ENCODE data around the gene ASIP. TPM values are rescaled to one million over a fixed set of nuclear protein-coding genes. Genes with fewer than 3 reads are reported as not detected.

ASIP gene
- total and polyA plus RNA-seq, 4 donors = 0.39 to 0.62 TPM; not detected in 2

- Histone ChIP-seq H3K36me3 (ENCODE audit: control insufficient read depth in 4 of 4, insufficient read depth in 3 of 4, low read depth in 1 of 4, low read length in 3 of 4) (no peaks in the 10 kb centered on the region), H3K9me3 (ENCODE audit: control insufficient read depth in 4 of 4, low read length in 3 of 4) (no peaks in the 10 kb centered on the region), H3K27ac (ENCODE audit: low read depth in 1 of 2, low read length in 2 of 2) (no peak overlapping the region), H3K4me3 (ENCODE audit: low read depth in 1 of 3, low read length in 3 of 3) (no peak overlapping the region), H3K4me1 (ENCODE audit: control insufficient read depth in 4 of 4, insufficient read depth in 4 of 4, low read length in 3 of 4) (peaks cover 0 to 3% (median 3%) of the 10 kb centered on the region in 4 donors), H3K9ac (ENCODE audit: low read depth in 1 of 2, low read length in 2 of 2) (no peak overlapping the region), H3K27me3 (ENCODE audit: control insufficient read depth in 4 of 4, insufficient read depth in 4 of 4, low read length in 3 of 4) (no peaks in the 10 kb centered on the region)
- TF ChIP-seq EGR1 (IDR thresholded peaks at IDR 0.05; ENCODE audit: low read depth in 2 of 2) = no peak
- no peak for TF ChIP-seq HNF4A (conservative IDR thresholded peaks at IDR 0.05)
- TF ChIP-seq, protein P1, sequence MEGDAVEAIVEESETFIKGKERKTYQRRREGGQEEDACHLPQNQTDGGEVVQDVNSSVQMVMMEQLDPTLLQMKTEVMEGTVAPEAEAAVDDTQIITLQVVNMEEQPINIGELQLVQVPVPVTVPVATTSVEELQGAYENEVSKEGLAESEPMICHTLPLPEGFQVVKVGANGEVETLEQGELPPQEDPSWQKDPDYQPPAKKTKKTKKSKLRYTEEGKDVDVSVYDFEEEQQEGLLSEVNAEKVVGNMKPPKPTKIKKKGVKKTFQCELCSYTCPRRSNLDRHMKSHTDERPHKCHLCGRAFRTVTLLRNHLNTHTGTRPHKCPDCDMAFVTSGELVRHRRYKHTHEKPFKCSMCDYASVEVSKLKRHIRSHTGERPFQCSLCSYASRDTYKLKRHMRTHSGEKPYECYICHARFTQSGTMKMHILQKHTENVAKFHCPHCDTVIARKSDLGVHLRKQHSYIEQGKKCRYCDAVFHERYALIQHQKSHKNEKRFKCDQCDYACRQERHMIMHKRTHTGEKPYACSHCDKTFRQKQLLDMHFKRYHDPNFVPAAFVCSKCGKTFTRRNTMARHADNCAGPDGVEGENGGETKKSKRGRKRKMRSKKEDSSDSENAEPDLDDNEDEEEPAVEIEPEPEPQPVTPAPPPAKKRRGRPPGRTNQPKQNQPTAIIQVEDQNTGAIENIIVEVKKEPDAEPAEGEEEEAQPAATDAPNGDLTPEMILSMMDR (IDR thresholded peaks at IDR 0.05; ENCODE audit: low read depth, low read length, missing input control) = no peak
- no peak for TF ChIP-seq HNF4G (IDR thresholded peaks at IDR 0.05)
- TF ChIP-seq SP1 (IDR thresholded peaks at IDR 0.05) = no peak
- no peak for TF ChIP-seq RXRA (IDR thresholded peaks at IDR 0.05)
- no peak for TF ChIP-seq NR2F2 (IDR thresholded peaks at IDR 0.05)
- TF ChIP-seq JUND (IDR thresholded peaks at IDR 0.05) = no peak
- no peak for TF ChIP-seq YY1 (IDR thresholded peaks at IDR 0.05)
- TF ChIP-seq GABPA (IDR thresholded peaks at IDR 0.05 in 1 of 2, conservative IDR thresholded peaks at IDR 0.05 in 1 of 2) = no peak
- no peak for TF ChIP-seq FOXA1 (IDR thresholded peaks at IDR 0.05)
- TF ChIP-seq FOXA2 (IDR thresholded peaks at IDR 0.05) = no peak
- no peak for TF ChIP-seq REST (IDR thresholded peaks at IDR 0.05)
- no peak for TF ChIP-seq MAX (IDR thresholded peaks at IDR 0.05)
- no peak for TF ChIP-seq TAF1 (conservative IDR thresholded peaks at IDR 0.05)
- no peak for TF ChIP-seq RAD21 (IDR thresholded peaks at IDR 0.05)
- no peak for TF ChIP-seq ATF3 (IDR thresholded peaks at IDR 0.05)
- TF ChIP-seq, protein P2, sequence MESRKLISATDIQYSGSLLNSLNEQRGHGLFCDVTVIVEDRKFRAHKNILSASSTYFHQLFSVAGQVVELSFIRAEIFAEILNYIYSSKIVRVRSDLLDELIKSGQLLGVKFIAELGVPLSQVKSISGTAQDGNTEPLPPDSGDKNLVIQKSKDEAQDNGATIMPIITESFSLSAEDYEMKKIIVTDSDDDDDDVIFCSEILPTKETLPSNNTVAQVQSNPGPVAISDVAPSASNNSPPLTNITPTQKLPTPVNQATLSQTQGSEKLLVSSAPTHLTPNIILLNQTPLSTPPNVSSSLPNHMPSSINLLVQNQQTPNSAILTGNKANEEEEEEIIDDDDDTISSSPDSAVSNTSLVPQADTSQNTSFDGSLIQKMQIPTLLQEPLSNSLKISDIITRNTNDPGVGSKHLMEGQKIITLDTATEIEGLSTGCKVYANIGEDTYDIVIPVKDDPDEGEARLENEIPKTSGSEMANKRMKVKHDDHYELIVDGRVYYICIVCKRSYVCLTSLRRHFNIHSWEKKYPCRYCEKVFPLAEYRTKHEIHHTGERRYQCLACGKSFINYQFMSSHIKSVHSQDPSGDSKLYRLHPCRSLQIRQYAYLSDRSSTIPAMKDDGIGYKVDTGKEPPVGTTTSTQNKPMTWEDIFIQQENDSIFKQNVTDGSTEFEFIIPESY (IDR thresholded peaks at IDR 0.05) = no peak
- DNase-seq (ENCODE audit: low spot score) = no peak
Observed at GRCh38 chr20:34250005-34250404, 8.8 kb downstream of the ASIP start.
